ENCODE measurements around the gene SLC27A4.

DNA sequence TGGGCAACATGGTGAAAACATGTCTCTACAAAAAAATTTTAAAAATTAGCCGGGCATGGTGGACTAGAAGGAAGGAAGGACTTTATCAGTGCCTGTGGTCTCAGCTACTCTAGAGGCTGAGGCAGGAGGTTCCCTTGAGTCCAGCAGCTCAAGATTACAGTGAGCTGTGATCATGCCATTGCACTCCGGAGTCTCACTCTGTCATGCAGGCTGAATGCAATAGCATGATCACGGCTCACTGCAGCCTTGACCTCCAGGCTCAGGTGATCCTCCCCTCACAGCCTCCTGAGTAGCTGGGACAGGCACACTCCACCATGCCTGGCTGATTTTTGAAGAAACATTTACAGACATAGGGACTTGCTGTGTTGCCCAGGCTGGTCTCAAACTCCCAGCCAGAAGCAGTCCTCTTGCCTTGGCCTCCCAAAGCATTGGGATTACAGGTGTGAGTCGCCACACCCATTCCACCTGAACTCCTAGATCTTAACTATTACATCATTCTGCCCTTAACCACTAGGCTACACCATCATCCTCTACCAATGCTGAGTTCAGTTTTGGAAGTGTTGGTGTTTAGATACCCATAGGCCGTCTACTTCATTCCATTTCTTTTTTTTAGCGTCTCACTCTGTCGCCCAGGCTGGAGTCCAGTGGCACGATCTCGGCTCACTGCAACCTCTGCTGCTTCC is 28.8 kb downstream of the SLC27A4 start:
- TF ChIP-seq POLR2A (IDR thresholded peaks at IDR 0.05), result no peak
- TF ChIP-seq, protein P1, sequence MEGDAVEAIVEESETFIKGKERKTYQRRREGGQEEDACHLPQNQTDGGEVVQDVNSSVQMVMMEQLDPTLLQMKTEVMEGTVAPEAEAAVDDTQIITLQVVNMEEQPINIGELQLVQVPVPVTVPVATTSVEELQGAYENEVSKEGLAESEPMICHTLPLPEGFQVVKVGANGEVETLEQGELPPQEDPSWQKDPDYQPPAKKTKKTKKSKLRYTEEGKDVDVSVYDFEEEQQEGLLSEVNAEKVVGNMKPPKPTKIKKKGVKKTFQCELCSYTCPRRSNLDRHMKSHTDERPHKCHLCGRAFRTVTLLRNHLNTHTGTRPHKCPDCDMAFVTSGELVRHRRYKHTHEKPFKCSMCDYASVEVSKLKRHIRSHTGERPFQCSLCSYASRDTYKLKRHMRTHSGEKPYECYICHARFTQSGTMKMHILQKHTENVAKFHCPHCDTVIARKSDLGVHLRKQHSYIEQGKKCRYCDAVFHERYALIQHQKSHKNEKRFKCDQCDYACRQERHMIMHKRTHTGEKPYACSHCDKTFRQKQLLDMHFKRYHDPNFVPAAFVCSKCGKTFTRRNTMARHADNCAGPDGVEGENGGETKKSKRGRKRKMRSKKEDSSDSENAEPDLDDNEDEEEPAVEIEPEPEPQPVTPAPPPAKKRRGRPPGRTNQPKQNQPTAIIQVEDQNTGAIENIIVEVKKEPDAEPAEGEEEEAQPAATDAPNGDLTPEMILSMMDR (IDR thresholded peaks at IDR 0.05), result no peak
